Naive B cell (primary cell): ENCODE data around the gene PRPF18. TPM values are rescaled to one million over a fixed set of nuclear protein-coding genes. Genes with fewer than 3 reads are reported as not detected.

Experiments
- ATAC-seq, 2 donors: fragments of 150-1000 bp; cut with Tn5 transposase; 2 replicates each; pipeline ENCODE4 v1.10.0; 2021; ENCODE audit warnings: low read depth in 2 of 2, mild to moderate bottlenecking in 2 of 2, moderate library complexity in 2 of 2
- DNase-seq: peaks from one replicate; pipeline ENCODE4 v3.0.0; 2022
- H3K27ac Mint-ChIP-seq, 6 donors: one replicate each; pipeline ENCODE4 v1.8.0; 2020 to 2022; ENCODE audit warnings: mild to moderate bottlenecking in 6 of 6, mixed read lengths in 6 of 6, moderate library complexity in 5 of 6, inconsistent platforms in 2 of 6
- H3K27me3 Mint-ChIP-seq, 3 donors: one replicate each; pipeline ENCODE4 v1.8.0; 2021 to 2022; ENCODE audit warnings: mixed read lengths in 3 of 3, mild to moderate bottlenecking in 1 of 3
- H3K36me3 Mint-ChIP-seq, 2 donors: one replicate each; pipeline ENCODE4 v1.8.0; 2020 to 2022; ENCODE audit warnings: mixed read lengths in 2 of 2, inconsistent platforms in 1 of 2, mild to moderate bottlenecking in 1 of 2
- H3K4me1 Mint-ChIP-seq, 3 donors: one replicate each; pipeline ENCODE4 v1.8.0; 2020 to 2022; ENCODE audit warnings: mixed read lengths in 3 of 3, inconsistent platforms in 1 of 3, mild to moderate bottlenecking in 1 of 3, moderate library complexity in 1 of 3
- H3K4me3 Mint-ChIP-seq, 8 donors: one replicate each; pipeline ENCODE4 v1.8.0; 2020 to 2022; ENCODE audit warnings: mild to moderate bottlenecking in 8 of 8, mixed read lengths in 8 of 8, moderate library complexity in 8 of 8, inconsistent platforms in 2 of 8
- H3K9me3 Mint-ChIP-seq, 7 donors: one replicate each; pipeline ENCODE4 v1.8.0; 2020 to 2022; ENCODE audit warnings: mixed read lengths in 7 of 7, mild to moderate bottlenecking in 5 of 7, inconsistent platforms in 2 of 7, moderate library complexity in 1 of 7
- polyA plus RNA-seq, 6 donors: library from polyadenylated mRNA; unstranded; fragments of 300-500 nt; fragmentation: Illumina TruSeq; gene quantifications; one replicate each; pipeline ENCODE4 v1.2.3, GENCODE V29; 2021; ENCODE audit warnings: low read depth in 6 of 6

Gene PRPF18
- polyA plus RNA-seq, 6 donors from 2014 or later = 38.7 to 53.6 (median 43.8) TPM

DNA sequence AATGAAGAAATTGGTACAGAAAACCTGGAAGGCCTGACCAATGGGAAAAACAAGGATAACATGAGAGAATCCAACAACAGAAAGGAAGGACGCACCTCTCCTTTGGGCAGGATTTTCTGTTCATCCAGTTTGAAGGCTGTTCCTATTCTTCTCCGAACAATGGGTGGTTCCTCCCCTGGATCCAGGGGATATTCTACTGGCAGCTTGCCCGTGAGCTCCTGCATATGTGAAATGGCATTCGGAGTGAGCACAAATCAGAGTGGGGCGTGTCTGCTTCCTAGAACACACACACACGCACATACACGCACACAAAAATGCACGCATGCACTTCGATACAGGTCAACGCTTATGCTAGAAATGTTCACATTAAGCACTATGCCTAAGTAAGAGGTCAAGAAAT is 83.5 kb downstream of the PRPF18 start:
- Mint-ChIP-seq H3K4me3 (no peak overlapping the region), H3K4me1 (no peaks in the 10 kb centered on the region), H3K9me3 (no peaks in the 10 kb centered on the region), H3K27ac (no peak overlapping the region), H3K27me3 (no peaks in the 10 kb centered on the region), H3K36me3 (peaks cover 0 to under 1% of the 10 kb centered on the region in 2 donors)
- ATAC-seq = no peak
- no peak for DNase-seq

DNA sequence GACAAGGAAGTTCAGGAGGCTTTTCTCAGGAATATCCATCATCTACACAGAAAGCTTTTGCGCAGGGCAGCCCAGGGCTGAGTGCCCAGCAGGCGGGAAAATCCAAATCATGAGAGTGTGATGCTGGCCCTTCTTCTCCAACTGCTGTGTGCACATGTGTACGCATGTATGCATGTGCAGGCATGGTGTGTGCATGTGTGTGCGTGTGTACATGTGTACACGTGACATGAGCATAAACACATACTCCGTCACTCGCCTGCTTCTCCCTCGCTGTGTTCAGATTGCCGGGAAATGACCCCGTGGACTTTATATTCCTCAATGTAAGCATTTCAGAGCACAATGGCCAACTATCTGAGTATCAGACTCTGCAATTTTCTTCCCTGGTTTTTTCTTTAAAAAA is 85.1 kb downstream of the PRPF18 start:
- ATAC-seq (no peak), DNase-seq (no peak)
- Mint-ChIP-seq H3K4me1 (no peaks in the 10 kb centered on the region), H3K36me3 (no peaks in the 10 kb centered on the region), H3K9me3 (no peaks in the 10 kb centered on the region), H3K27ac (peak overlapping the region in 1 of 6 donors; percentile 19), H3K4me3 (no peak overlapping the region), H3K27me3 (peaks cover 0 to 1% (median under 1%) of the 10 kb centered on the region in 3 donors)

DNA sequence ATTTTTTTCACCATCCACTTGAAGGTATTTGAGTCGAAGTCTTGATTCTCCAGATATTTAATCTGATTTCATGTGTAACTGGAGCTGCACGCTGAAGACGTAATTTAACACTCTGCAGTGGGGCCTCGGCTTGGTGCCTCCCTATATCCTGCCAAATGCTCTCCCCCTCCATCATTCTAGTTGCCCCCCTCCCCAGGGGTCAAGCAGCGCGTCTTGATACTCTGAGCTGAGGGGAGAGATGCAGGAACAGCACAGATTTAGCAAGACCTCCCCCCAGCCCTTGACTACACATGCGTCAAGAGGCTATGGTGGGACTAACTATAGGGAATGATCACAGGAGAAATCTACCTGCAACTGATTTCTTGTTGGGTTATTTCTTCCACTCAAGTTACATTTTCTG is 85.8 kb downstream of the PRPF18 start:
- DNase-seq (no peak), ATAC-seq (no peak)
- Mint-ChIP-seq H3K4me1 (no peaks in the 10 kb centered on the region), H3K36me3 (no peaks in the 10 kb centered on the region), H3K9me3 (no peaks in the 10 kb centered on the region), H3K27ac (no peak overlapping the region), H3K27me3 (peaks cover 0 to 6% (median 4%) of the 10 kb centered on the region in 3 donors), H3K4me3 (no peak overlapping the region)

- DNase-seq (no peak), ATAC-seq (no peak)
- no peak overlapping the region for H3K4me3 Mint-ChIP-seq
- H3K9me3 Mint-ChIP-seq = no peaks in the 10 kb centered on the region
- H3K4me1 Mint-ChIP-seq = no peaks in the 10 kb centered on the region
- H3K27ac Mint-ChIP-seq = no peak overlapping the region
- no peaks in the 10 kb centered on the region for H3K36me3 Mint-ChIP-seq
- peaks cover 0 to 10% (median 4%) of the 10 kb centered on the region in 3 donors for H3K27me3 Mint-ChIP-seq
Observed at GRCh38 chr10:13673156-13673555, 86.4 kb downstream of the PRPF18 start.

GRCh38 chr10:13674645-13675588 is 88.2 kb downstream of the PRPF18 start:
- no peaks in the 10 kb centered on the region for H3K9me3 Mint-ChIP-seq
- DNase-seq (no peak), ATAC-seq (no peak)
- H3K27ac Mint-ChIP-seq = no peak overlapping the region
- H3K4me3 Mint-ChIP-seq = no peak overlapping the region
- no peaks in the 10 kb centered on the region for H3K36me3 Mint-ChIP-seq
- peaks cover 4 to 23% (median 6%) of the 10 kb centered on the region in 3 donors for H3K27me3 Mint-ChIP-seq
- H3K4me1 Mint-ChIP-seq = no peaks in the 10 kb centered on the region

DNA sequence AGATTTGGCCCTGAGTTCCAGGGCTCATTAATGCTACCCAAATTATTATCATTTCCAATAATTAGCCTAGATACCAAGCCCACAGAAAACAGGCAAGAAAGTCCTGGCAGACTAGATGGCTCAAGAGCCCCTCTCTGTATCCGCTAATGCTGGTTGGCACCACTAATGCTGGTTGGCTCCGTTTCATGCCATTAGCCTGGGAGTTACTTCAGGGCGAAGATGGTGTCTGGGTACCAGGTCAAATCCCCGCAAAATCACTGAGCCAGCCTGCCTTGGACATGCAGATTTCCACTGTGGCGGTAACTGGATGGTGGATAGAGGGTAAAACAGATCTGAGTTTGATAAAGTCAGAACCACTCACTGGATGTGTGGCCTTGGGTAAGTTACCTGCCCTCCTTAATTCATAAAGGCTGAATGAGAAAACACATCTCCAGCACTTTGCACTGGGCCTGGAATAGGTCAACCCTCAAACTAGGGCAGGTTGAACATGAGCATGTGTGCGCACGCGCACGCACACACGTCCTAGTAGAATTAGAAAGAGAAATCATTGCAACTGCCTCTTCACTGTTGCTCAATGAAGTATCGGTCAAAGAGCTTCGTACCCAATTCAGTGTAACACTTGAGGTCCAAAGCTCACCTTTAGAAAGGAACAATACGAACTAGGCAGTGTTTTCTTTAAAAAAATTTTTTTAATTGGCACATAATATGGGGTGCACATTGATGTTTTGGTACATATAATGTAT is 91.5 kb downstream of the PRPF18 start:
- Mint-ChIP-seq H3K27me3 (peaks cover 4 to 35% (median 19%) of the 10 kb centered on the region in 3 donors), H3K27ac (no peak overlapping the region), H3K36me3 (no peaks in the 10 kb centered on the region), H3K9me3 (no peaks in the 10 kb centered on the region), H3K4me1 (no peaks in the 10 kb centered on the region), H3K4me3 (no peak overlapping the region)
- no peak for ATAC-seq
- no peak for DNase-seq

Other genes starting within 250 kb of the PRPF18 start
- 10 to 100 TPM in 5 of 6 donors, 1 to 10 TPM in 1; 9.1 to 18.9 (median 15.4) TPM for gene SEPHS1, start 238.7 kb upstream of the PRPF18 start, polyA plus RNA-seq
- not detected for gene BEND7, start 58.0 kb upstream of the PRPF18 start, polyA plus RNA-seq